ENCODE results near the gene HINT3. TPM values are rescaled to one million over a fixed set of nuclear protein-coding genes. Genes with fewer than 3 reads are reported as not detected.
"Not testable (repeated sequence)": the region's sequence is repeated elsewhere in the genome, so short reads cannot be mapped to it uniquely, and the experiment has no call there.

Gene HINT3
- total RNA-seq, 1 donor from 2014 or later, result 32.9 TPM

GRCh38 chr6:126015863-126016262 is 59.3 kb downstream of the HINT3 start:
- H3K4me3 ChIP-seq, result no peak overlapping the region
- no peak for DNase-seq
- TF ChIP-seq CTCF (IDR thresholded peaks at IDR 0.05; ENCODE audit: borderline replicate concordance), result no peak
- H3K27ac ChIP-seq (replicated peaks), result no peak overlapping the region
- no peaks in the 10 kb centered on the region for H3K4me1 ChIP-seq
- no peaks in the 10 kb centered on the region for H3K9me3 ChIP-seq (replicated peaks)
- peaks cover 76% of the 10 kb centered on the region for H3K36me3 ChIP-seq
- H3K27me3 ChIP-seq (ENCODE audit: low read depth), result no peaks in the 10 kb centered on the region
- intact Hi-C loops (cut with micrococcal nuclease), result no loop called here

- Histone ChIP-seq H3K4me3 (no peak overlapping the region), H3K36me3 (peaks cover 76% of the 10 kb centered on the region), H3K4me1 (no peaks in the 10 kb centered on the region), H3K9me3 (replicated peaks) (no peaks in the 10 kb centered on the region), H3K27me3 (ENCODE audit: low read depth) (no peaks in the 10 kb centered on the region), H3K27ac (replicated peaks) (no peak overlapping the region)
- no peak for DNase-seq
- intact Hi-C loops (cut with micrococcal nuclease), result no loop called here
- no peak for TF ChIP-seq CTCF (IDR thresholded peaks at IDR 0.05; ENCODE audit: borderline replicate concordance)
Observed at GRCh38 chr6:126016591-126016990, 60.0 kb downstream of the HINT3 start.

- Histone ChIP-seq H3K27me3 (ENCODE audit: low read depth) (no peaks in the 10 kb centered on the region), H3K27ac (replicated peaks) (no peak overlapping the region), H3K4me1 (no peaks in the 10 kb centered on the region), H3K9me3 (replicated peaks) (no peaks in the 10 kb centered on the region), H3K4me3 (no peak overlapping the region), H3K36me3 (peaks cover 76% of the 10 kb centered on the region)
- DNase-seq, result no peak
- TF ChIP-seq CTCF (IDR thresholded peaks at IDR 0.05; ENCODE audit: borderline replicate concordance), result no peak
- intact Hi-C loops (cut with micrococcal nuclease), result no loop called here
Observed at GRCh38 chr6:126017668-126018067, 61.1 kb downstream of the HINT3 start.

- H3K9me3 ChIP-seq (replicated peaks), result no peaks in the 10 kb centered on the region
- no peak for DNase-seq
- no peak overlapping the region for H3K4me3 ChIP-seq
- intact Hi-C loops (cut with micrococcal nuclease), result no loop called here
- peaks cover 73% of the 10 kb centered on the region for H3K36me3 ChIP-seq
- no peak for TF ChIP-seq CTCF (IDR thresholded peaks at IDR 0.05; ENCODE audit: borderline replicate concordance)
- H3K27ac ChIP-seq (replicated peaks), result no peak overlapping the region
- H3K27me3 ChIP-seq (ENCODE audit: low read depth), result no peaks in the 10 kb centered on the region
- H3K4me1 ChIP-seq, result no peaks in the 10 kb centered on the region
Observed at GRCh38 chr6:126020305-126021050, 63.9 kb downstream of the HINT3 start.

- H3K27me3 ChIP-seq (ENCODE audit: low read depth); H3K27ac ChIP-seq (replicated peaks); H3K4me1 ChIP-seq; intact Hi-C loops (cut with micrococcal nuclease); DNase-seq; H3K4me3 ChIP-seq; H3K9me3 ChIP-seq (replicated peaks): not testable (repeated sequence)
- peaks cover 76% of the 10 kb centered on the region for H3K36me3 ChIP-seq
Observed at GRCh38 chr6:126023474-126023873, 66.9 kb downstream of the HINT3 start.

GRCh38 chr6:126026001-126026400 is 69.4 kb downstream of the HINT3 start:
- Histone ChIP-seq H3K27me3 (ENCODE audit: low read depth) (no peaks in the 10 kb centered on the region), H3K27ac (replicated peaks) (no peak overlapping the region), H3K36me3 (peaks cover 57% of the 10 kb centered on the region), H3K4me1 (peaks cover 11% of the 10 kb centered on the region), H3K4me3 (no peak overlapping the region), H3K9me3 (replicated peaks) (no peaks in the 10 kb centered on the region)
- DNase-seq, result no peak
- intact Hi-C loops (cut with micrococcal nuclease), result no loop called here
- no peak for TF ChIP-seq CTCF (IDR thresholded peaks at IDR 0.05; ENCODE audit: borderline replicate concordance)
